ENCODE measurements around the gene PAH.

DNA sequence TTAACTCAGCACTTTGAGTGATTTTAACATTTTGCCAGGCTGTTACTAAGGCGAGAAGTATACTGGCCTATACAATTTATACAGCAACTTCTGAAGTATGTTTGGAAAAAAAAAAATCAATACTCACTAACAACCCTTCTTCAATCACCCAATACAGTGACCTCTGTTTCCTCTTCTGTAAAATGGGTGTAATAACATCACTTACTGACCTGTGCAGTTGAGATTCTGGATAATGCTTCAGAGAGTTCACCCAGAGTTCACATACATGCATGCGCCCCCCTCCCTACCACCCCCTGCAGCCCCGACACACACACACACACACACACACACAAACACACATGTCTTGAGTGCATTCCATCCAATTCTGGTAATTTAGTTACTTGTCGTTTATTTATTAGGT lies 9.1 kb downstream of the PAH start:
- TF ChIP-seq EZH2 (IDR thresholded peaks at IDR 0.05; ENCODE audit: low read depth, low read length, severe bottlenecking) (no peak), RXRA (IDR thresholded peaks at IDR 0.05; ENCODE audit: insufficient read depth, low read depth, low read length) (no peak), SP1 (IDR thresholded peaks at IDR 0.05; ENCODE audit: low read depth, low read length) (no peak), KDM1A (IDR thresholded peaks at IDR 0.05; ENCODE audit: borderline replicate concordance, low read length) (no peak), ASH2L (IDR thresholded peaks at IDR 0.05; ENCODE audit: low read length) (no peak), CREB1 (IDR thresholded peaks at IDR 0.05) (no peak)
- TF ChIP-seq, protein P1, sequence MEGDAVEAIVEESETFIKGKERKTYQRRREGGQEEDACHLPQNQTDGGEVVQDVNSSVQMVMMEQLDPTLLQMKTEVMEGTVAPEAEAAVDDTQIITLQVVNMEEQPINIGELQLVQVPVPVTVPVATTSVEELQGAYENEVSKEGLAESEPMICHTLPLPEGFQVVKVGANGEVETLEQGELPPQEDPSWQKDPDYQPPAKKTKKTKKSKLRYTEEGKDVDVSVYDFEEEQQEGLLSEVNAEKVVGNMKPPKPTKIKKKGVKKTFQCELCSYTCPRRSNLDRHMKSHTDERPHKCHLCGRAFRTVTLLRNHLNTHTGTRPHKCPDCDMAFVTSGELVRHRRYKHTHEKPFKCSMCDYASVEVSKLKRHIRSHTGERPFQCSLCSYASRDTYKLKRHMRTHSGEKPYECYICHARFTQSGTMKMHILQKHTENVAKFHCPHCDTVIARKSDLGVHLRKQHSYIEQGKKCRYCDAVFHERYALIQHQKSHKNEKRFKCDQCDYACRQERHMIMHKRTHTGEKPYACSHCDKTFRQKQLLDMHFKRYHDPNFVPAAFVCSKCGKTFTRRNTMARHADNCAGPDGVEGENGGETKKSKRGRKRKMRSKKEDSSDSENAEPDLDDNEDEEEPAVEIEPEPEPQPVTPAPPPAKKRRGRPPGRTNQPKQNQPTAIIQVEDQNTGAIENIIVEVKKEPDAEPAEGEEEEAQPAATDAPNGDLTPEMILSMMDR (IDR thresholded peaks at IDR 0.05; ENCODE audit: control extremely low read depth in 1 of 3, insufficient read depth in 1 of 3, low read depth in 1 of 3, low read length in 3 of 3), result no peak

Measured in H1 (cell line).